ENCODE data around the gene SLC25A45.

SLC25A45 gene

DNA sequence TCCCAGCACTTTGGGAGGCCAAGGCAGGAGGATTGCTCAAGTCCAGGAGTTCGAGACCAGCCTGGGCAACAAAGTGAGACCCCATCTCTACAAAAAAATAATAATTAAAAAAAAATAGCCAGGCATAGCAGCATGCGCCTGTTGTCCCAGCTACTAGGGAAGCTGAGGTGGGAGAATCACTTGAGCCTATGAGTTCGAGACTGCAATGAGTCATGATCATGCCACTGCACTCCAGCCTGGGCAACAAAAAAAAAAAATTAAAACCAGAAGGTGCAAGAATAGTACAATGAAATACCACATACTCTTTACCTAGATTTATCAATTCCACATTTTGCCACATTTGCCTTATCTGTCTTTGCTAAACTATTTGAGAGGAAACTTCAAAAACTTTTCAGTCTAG lies 40.6 kb downstream of the SLC25A45 start:
- Histone ChIP-seq H3K36me3 (ENCODE audit: control insufficient read depth, low read length) (peaks cover 83% of the 10 kb centered on the region), H3K27ac (ENCODE audit: low read depth, low read length) (no peak overlapping the region), H3F3A (ENCODE audit: control insufficient read depth, insufficient read depth) (no peaks in the 10 kb centered on the region), H3K27me3 (ENCODE audit: control insufficient read depth, low read length) (no peaks in the 10 kb centered on the region), H3K4me3 (ENCODE audit: low read length) (no peak overlapping the region), H3K9me2 (replicated peaks; ENCODE audit: control insufficient read depth, low read length) (no peaks in the 10 kb centered on the region), H3K4me2 (ENCODE audit: low read length) (no peak overlapping the region), H3K79me2 (ENCODE audit: control insufficient read depth, low read length) (peaks cover 36% of the 10 kb centered on the region), H3K9me3 (ENCODE audit: control insufficient read depth, insufficient read depth, low read length) (no peaks in the 10 kb centered on the region), H4K20me1 (ENCODE audit: control insufficient read depth, insufficient read depth, low read depth, low read length) (no peaks in the 10 kb centered on the region), H3K4me1 (ENCODE audit: control insufficient read depth, low read length) (no peaks in the 10 kb centered on the region)
- TF ChIP-seq, protein P1, sequence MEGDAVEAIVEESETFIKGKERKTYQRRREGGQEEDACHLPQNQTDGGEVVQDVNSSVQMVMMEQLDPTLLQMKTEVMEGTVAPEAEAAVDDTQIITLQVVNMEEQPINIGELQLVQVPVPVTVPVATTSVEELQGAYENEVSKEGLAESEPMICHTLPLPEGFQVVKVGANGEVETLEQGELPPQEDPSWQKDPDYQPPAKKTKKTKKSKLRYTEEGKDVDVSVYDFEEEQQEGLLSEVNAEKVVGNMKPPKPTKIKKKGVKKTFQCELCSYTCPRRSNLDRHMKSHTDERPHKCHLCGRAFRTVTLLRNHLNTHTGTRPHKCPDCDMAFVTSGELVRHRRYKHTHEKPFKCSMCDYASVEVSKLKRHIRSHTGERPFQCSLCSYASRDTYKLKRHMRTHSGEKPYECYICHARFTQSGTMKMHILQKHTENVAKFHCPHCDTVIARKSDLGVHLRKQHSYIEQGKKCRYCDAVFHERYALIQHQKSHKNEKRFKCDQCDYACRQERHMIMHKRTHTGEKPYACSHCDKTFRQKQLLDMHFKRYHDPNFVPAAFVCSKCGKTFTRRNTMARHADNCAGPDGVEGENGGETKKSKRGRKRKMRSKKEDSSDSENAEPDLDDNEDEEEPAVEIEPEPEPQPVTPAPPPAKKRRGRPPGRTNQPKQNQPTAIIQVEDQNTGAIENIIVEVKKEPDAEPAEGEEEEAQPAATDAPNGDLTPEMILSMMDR (IDR thresholded peaks at IDR 0.05; ENCODE audit: low read depth, low read length, poor library complexity, severe bottlenecking) = no peak
- no peak for TF ChIP-seq EZH2phosphoT487 (IDR thresholded peaks at IDR 0.05; ENCODE audit: borderline replicate concordance, low read length)

DNA sequence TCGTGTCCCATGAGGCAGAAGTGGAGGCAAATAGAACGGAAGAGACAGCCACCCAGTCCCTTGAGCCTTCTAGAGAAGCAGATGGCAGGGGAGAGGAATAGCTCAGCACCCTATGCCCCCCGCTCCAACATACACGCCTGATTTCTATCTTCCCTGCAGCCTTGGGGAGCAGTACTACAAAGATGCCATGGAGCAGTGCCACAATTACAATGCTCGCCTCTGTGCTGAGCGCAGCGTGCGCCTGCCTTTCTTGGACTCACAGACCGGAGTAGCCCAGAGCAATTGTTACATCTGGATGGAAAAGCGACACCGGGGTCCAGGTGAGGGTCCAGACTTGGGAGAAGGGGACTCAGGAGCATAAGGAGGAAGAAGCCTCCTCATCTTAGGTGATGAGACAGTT lies 42.2 kb downstream of the SLC25A45 start:
- peaks cover 4% of the 10 kb centered on the region for H3K4me1 ChIP-seq (ENCODE audit: control insufficient read depth, low read length)
- no peaks in the 10 kb centered on the region for H3K9me2 ChIP-seq (replicated peaks; ENCODE audit: control insufficient read depth, low read length)
- H3K27me3 ChIP-seq (ENCODE audit: control insufficient read depth, low read length) = no peaks in the 10 kb centered on the region
- H3F3A ChIP-seq (ENCODE audit: control insufficient read depth, insufficient read depth) = no peaks in the 10 kb centered on the region
- no peak for TF ChIP-seq EZH2phosphoT487 (IDR thresholded peaks at IDR 0.05; ENCODE audit: borderline replicate concordance, low read length)
- TF ChIP-seq, protein P1 (IDR thresholded peaks at IDR 0.05; ENCODE audit: low read depth, low read length, poor library complexity, severe bottlenecking) = no peak
- no peak overlapping the region for H3K27ac ChIP-seq (ENCODE audit: low read depth, low read length)
- H3K4me2 ChIP-seq (ENCODE audit: low read length) = no peak overlapping the region
- no peak overlapping the region for H3K4me3 ChIP-seq (ENCODE audit: low read length)
- peaks cover 8% of the 10 kb centered on the region; the same call in 1 of the 2 replicates for H4K20me1 ChIP-seq (ENCODE audit: control insufficient read depth, insufficient read depth, low read depth, low read length)
- H3K36me3 ChIP-seq (ENCODE audit: control insufficient read depth, low read length) = peaks cover 80% of the 10 kb centered on the region
- H3K79me2 ChIP-seq (ENCODE audit: control insufficient read depth, low read length) = peaks cover 52% of the 10 kb centered on the region
- H3K9me3 ChIP-seq (ENCODE audit: control insufficient read depth, insufficient read depth, low read length) = no peaks in the 10 kb centered on the region

DNA sequence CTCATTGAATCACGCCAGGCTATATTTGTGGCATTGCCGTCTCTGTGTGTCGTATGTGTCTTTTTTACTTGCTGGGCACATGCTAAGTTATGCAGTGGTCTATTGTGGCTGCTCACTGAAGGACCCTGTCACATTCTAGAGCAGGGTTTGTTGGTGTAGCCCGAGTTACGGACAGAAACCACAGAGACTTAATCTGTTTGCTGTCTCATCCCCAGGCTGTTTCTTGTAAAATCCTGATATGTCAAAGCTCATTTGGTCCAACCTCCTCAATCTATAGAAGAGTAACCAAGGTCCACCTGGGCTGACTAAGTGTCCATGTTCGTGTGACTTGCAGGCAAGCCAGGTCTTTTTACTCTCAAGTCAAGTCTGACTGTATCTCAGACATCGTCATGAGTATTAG lies 43.8 kb downstream of the SLC25A45 start:
- Histone ChIP-seq H3K4me1 (ENCODE audit: control insufficient read depth, low read length) (peaks cover 12% of the 10 kb centered on the region), H3K9me2 (replicated peaks; ENCODE audit: control insufficient read depth, low read length) (no peaks in the 10 kb centered on the region), H3K36me3 (ENCODE audit: control insufficient read depth, low read length) (peaks cover 72% of the 10 kb centered on the region), H3F3A (ENCODE audit: control insufficient read depth, insufficient read depth) (no peaks in the 10 kb centered on the region), H3K27me3 (ENCODE audit: control insufficient read depth, low read length) (no peaks in the 10 kb centered on the region), H3K4me3 (ENCODE audit: low read length) (no peak overlapping the region), H3K79me2 (ENCODE audit: control insufficient read depth, low read length) (peaks cover 68% of the 10 kb centered on the region), H3K9me3 (ENCODE audit: control insufficient read depth, insufficient read depth, low read length) (no peaks in the 10 kb centered on the region), H3K27ac (ENCODE audit: low read depth, low read length) (no peak overlapping the region), H3K4me2 (ENCODE audit: low read length) (no peak overlapping the region), H4K20me1 (ENCODE audit: control insufficient read depth, insufficient read depth, low read depth, low read length) (peaks cover 14% of the 10 kb centered on the region; the same call in 1 of the 2 replicates)
- no peak for TF ChIP-seq EZH2phosphoT487 (IDR thresholded peaks at IDR 0.05; ENCODE audit: borderline replicate concordance, low read length)
- TF ChIP-seq, protein P1 (IDR thresholded peaks at IDR 0.05; ENCODE audit: low read depth, low read length, poor library complexity, severe bottlenecking) = no peak
